ENCODE measurements around the gene ACTA2. TPM values are rescaled to one million over a fixed set of nuclear protein-coding genes. Genes with fewer than 3 reads are reported as not detected.

Gene ACTA2
- total RNA-seq, 1 donor, result 855 TPM

DNA sequence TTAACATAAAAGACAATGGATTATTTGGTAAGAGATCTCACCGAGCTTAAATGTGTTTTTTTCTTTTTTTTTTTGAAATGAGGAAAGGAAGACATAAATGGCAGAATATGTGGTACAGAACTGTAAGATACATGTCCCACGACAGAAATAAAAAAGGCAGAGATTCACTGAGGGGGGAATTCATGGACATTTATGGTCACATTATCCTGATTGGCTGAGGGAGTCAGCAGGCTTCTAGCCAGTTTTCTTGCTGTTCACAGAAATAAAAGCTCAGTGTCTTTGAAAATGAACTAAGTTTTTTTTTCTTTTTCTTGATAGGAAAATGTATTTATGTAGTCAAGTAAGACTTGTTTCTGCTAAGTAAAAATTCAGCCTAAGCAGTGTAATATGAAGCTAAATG, 29.8 kb upstream of the ACTA2 start:
- Histone ChIP-seq H3K79me2 (ENCODE audit: insufficient read depth, low read length) (peaks cover 15% of the 10 kb centered on the region), H4K20me1 (ENCODE audit: insufficient read depth, low read length) (peaks cover 2% of the 10 kb centered on the region), H3K9me3 (ENCODE audit: low read depth, low read length) (no peaks in the 10 kb centered on the region), H3K4me2 (ENCODE audit: insufficient read depth, low read length) (no peak overlapping the region), H2AFZ (ENCODE audit: low read length) (no peak overlapping the region), H3K4me1 (ENCODE audit: insufficient read depth, low read length) (peaks cover 27% of the 10 kb centered on the region), H3K27me3 (ENCODE audit: insufficient read depth, low read length) (no peaks in the 10 kb centered on the region), H3K36me3 (ENCODE audit: insufficient read depth, low read length) (peaks cover 4% of the 10 kb centered on the region), H3K4me3 (ENCODE audit: insufficient read depth, low read length) (no peak overlapping the region), H3K27ac (ENCODE audit: low read depth, low read length) (no peak overlapping the region)
- DNase-seq (ENCODE audit: insufficient read length, low spot score, missing footprints), result no peak
- TF ChIP-seq, protein P1, sequence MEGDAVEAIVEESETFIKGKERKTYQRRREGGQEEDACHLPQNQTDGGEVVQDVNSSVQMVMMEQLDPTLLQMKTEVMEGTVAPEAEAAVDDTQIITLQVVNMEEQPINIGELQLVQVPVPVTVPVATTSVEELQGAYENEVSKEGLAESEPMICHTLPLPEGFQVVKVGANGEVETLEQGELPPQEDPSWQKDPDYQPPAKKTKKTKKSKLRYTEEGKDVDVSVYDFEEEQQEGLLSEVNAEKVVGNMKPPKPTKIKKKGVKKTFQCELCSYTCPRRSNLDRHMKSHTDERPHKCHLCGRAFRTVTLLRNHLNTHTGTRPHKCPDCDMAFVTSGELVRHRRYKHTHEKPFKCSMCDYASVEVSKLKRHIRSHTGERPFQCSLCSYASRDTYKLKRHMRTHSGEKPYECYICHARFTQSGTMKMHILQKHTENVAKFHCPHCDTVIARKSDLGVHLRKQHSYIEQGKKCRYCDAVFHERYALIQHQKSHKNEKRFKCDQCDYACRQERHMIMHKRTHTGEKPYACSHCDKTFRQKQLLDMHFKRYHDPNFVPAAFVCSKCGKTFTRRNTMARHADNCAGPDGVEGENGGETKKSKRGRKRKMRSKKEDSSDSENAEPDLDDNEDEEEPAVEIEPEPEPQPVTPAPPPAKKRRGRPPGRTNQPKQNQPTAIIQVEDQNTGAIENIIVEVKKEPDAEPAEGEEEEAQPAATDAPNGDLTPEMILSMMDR (IDR thresholded peaks at IDR 0.05; ENCODE audit: extremely low read depth, low read depth, low read length), result no peak

DNA sequence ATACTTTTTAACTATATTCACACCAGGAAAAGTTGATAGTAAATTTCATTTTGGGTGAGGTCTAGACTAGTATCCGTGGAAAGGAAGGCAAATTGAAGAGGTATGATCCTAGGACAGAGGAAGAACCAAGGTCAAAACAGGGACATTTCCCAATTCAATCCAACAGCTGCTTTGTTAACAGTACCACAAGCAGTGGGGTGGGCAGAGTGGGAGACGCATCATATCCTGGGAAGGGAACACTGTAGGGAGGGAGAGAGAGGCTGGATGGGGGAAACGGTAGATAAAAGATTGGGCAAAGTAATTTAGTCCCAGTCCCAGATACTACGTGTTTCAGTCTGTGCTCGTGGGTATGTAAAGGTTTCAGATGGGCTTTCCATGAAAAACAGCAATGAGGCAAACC, 28.9 kb upstream of the ACTA2 start:
- TF ChIP-seq, protein P1 (IDR thresholded peaks at IDR 0.05; ENCODE audit: extremely low read depth, low read depth, low read length), result no peak
- peaks cover 25% of the 10 kb centered on the region for H3K4me1 ChIP-seq (ENCODE audit: insufficient read depth, low read length)
- H3K4me3 ChIP-seq (ENCODE audit: insufficient read depth, low read length), result no peak overlapping the region
- H3K79me2 ChIP-seq (ENCODE audit: insufficient read depth, low read length), result peaks cover 13% of the 10 kb centered on the region
- H4K20me1 ChIP-seq (ENCODE audit: insufficient read depth, low read length), result peaks cover 2% of the 10 kb centered on the region
- no peaks in the 10 kb centered on the region for H3K27me3 ChIP-seq (ENCODE audit: insufficient read depth, low read length)
- DNase-seq (ENCODE audit: insufficient read length, low spot score, missing footprints), result no peak
- H3K36me3 ChIP-seq (ENCODE audit: insufficient read depth, low read length), result peaks cover 4% of the 10 kb centered on the region
- no peaks in the 10 kb centered on the region for H3K9me3 ChIP-seq (ENCODE audit: low read depth, low read length)
- no peak overlapping the region for H2AFZ ChIP-seq (ENCODE audit: low read length)
- H3K4me2 ChIP-seq (ENCODE audit: insufficient read depth, low read length), result no peak overlapping the region
- no peak overlapping the region for H3K27ac ChIP-seq (ENCODE audit: low read depth, low read length)

DNA sequence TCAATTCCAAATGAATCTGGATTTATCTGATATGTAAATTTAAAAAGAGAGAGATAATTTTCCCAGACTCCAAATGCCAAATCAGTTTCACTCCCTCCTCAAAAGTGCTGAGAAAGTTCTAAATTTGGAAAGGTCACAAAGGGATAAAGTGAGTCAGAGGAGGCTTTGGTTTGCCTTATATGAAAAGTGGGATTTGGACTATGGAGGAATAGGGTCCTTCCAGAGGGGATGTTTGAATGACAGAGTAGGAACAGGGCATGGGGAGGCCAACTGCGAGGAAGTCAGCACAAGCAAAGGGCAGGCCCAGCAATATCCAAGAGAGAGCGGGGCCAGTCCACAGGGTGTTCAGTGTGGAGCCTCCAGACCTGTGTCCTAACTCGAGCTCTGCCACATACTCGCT, 28.2 kb upstream of the ACTA2 start:
- H3K79me2 ChIP-seq (ENCODE audit: insufficient read depth, low read length), result peaks cover 14% of the 10 kb centered on the region
- H3K4me2 ChIP-seq (ENCODE audit: insufficient read depth, low read length), result peak overlapping the region; percentile 15
- no peaks in the 10 kb centered on the region for H3K27me3 ChIP-seq (ENCODE audit: insufficient read depth, low read length)
- H3K4me1 ChIP-seq (ENCODE audit: insufficient read depth, low read length), result peaks cover 25% of the 10 kb centered on the region
- no peak overlapping the region for H3K27ac ChIP-seq (ENCODE audit: low read depth, low read length)
- H2AFZ ChIP-seq (ENCODE audit: low read length), result no peak overlapping the region
- H3K36me3 ChIP-seq (ENCODE audit: insufficient read depth, low read length), result peaks cover 4% of the 10 kb centered on the region
- no peak for DNase-seq (ENCODE audit: insufficient read length, low spot score, missing footprints)
- TF ChIP-seq, protein P1 (IDR thresholded peaks at IDR 0.05; ENCODE audit: extremely low read depth, low read depth, low read length), result no peak
- H3K4me3 ChIP-seq (ENCODE audit: insufficient read depth, low read length), result no peak overlapping the region
- H4K20me1 ChIP-seq (ENCODE audit: insufficient read depth, low read length), result peaks cover 2% of the 10 kb centered on the region
- H3K9me3 ChIP-seq (ENCODE audit: low read depth, low read length), result no peaks in the 10 kb centered on the region

DNA sequence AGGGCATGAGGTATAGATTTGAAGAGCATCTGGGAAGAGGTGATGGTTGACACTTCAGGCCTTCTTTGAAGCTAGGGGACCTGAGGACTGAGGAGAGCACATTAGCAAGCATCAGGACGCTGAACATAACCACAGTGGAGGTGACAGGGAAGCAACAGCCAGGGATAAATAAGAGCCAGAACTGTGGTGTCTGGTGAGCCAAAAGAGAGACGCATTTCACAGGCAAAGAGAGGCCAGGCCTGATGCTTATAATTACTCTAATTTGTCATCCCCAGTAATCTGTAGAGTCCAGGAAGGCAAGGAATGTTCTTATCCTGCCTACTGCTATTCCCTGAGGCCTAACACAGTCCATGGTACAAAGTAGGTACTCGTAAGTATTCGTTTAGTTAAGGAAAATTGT, 27.7 kb upstream of the ACTA2 start:
- no peaks in the 10 kb centered on the region for H3K27me3 ChIP-seq (ENCODE audit: insufficient read depth, low read length)
- TF ChIP-seq, protein P1 (IDR thresholded peaks at IDR 0.05; ENCODE audit: extremely low read depth, low read depth, low read length), result no peak
- peaks cover 2% of the 10 kb centered on the region for H4K20me1 ChIP-seq (ENCODE audit: insufficient read depth, low read length)
- no peak overlapping the region for H3K4me3 ChIP-seq (ENCODE audit: insufficient read depth, low read length)
- no peak overlapping the region for H2AFZ ChIP-seq (ENCODE audit: low read length)
- no peaks in the 10 kb centered on the region for H3K9me3 ChIP-seq (ENCODE audit: low read depth, low read length)
- no peak overlapping the region for H3K4me2 ChIP-seq (ENCODE audit: insufficient read depth, low read length)
- peaks cover 17% of the 10 kb centered on the region for H3K79me2 ChIP-seq (ENCODE audit: insufficient read depth, low read length)
- DNase-seq (ENCODE audit: insufficient read length, low spot score, missing footprints), result no peak
- H3K27ac ChIP-seq (ENCODE audit: low read depth, low read length), result no peak overlapping the region
- H3K4me1 ChIP-seq (ENCODE audit: insufficient read depth, low read length), result peaks cover 25% of the 10 kb centered on the region
- H3K36me3 ChIP-seq (ENCODE audit: insufficient read depth, low read length), result peaks cover 4% of the 10 kb centered on the region
